Stimulated activated CD8-positive, alpha-beta memory T cell treated with anti-CD3 and anti-CD28 coated beads, Interleukin-15, amount 100 ng/mL, for 48 hours (primary cell): ENCODE results near the gene CAPN14.
A peak's percentile ranks its signal among the peaks of the same experiment; 100 is the strongest.

Source experiments
- DNase-seq, 2 donors: peaks; one replicate each; pipeline ENCODE4 v3.0.0-alpha.2; 2020; ENCODE audit warnings: low read depth in 2 of 2

CAPN14 gene

GRCh38 chr2:31141443-31142085 is 75.8 kb downstream of the CAPN14 start:
- no peak for DNase-seq

- DNase-seq = no peak
Observed at GRCh38 chr2:31140151-31140550, 77.2 kb downstream of the CAPN14 start.

DNA sequence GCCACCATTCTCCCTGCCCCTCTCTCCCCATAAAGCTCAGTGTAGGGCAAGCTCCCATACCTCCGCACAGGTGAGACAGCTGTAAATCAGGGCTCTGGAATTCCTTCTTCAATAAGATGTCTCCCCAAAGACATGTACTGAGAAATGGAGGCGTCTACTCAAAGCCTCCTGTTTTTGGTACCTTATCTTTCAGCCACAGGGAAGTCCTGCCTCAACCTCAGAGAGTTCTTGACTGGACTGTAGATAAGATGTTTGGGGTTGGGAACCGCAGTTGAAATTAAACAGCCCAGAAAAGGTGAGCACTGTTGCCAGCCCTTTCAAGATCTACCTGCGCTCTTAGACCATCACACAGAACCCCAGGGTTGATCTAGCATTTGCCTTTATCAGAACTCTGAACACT is 77.6 kb downstream of the CAPN14 start:
- no peak for DNase-seq

DNA sequence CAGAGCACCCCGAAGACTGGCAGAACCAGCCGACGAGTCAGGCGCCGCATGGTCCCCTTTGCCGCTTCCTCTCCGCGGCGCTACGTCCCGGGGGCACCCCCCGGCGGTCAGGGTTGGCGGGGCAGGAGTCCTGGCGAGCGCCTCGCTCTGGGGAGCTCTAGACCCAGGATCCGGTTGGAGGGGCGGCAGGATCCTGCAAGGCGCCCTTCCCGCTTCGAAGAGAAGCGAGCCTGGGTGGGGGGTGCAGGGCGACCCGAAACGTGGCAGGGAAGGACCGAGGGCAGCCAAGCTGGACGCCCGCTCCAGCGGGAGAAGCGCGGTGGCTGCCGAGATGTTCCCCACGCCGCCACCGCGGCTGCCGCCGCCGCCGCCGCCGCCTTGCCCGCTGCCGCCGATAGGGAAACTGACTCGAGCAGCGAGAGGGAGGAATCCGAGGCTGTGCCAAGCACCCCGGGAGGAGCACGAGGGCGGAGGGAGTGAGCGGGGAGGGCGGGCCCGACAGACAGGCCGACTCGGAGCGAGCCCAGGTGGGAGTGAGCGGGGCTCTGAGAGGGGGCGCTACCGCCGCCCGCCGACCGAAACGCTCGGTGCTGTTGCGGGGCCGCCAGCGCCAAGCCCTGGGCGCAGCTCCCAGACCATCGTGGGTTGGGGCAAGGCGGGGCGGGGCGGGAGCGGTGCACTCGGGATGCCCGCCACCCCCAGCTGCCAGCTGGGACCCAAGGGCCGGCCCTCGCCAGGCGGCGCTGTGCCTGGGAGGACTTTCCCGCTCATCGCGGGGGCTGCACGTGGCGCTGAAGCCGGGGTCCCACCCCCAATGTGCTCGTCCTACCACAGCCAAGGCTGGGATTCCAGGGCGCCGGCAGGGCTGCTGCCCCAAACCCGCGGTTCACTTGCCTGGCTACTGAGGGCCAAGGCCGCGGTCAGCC is 79.0 kb downstream of the CAPN14 start, which contains the start of gene GALNT14:
Gene GALNT14, minus strand, starts transcription at position 404 of the 926 bp plus-strand sequence. Its CDS starts 354 bp downstream, at position 50.
- DNase-seq = peak; percentile 35 to 36

DNA sequence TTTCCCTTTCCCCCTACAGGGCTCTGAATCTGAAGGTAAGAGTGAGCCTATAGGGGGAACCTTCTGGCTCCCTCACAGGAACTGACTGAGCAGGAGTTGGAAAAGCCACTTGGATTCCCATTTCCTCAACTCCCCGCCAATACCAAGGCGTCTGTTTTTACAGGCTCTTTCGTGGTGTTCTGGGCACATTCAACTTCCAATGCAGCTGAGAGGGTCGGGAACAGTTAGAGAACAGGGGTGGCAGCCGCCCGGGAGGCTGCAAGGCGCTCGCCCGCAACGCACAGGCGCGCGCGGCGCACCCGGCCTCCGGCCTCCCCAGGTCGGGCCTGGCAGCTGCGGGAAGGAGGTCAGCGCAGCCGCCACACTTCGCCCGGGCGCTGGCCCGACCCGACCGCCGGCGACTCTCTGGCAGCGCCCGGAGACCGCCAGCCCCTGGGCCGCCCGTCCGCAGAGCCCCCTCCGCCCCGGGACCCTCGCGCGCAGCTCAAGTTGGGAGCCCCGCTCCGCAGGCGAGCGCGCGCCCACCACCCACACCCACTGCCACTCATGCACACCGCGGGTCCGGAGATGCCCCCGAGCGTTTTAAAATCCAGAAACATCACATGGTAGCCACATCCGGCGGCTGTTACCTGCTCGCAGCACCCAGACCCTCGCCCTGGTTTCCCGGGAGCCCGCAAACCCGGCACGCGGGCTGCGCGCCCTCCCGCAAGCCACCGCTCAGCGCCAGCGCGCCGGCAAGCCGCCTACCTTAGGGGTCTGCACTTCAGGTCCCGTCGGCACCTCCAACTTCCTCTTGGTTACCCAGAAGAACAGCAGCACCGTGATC is 79.9 kb downstream of the CAPN14 start:
- DNase-seq = no peak

DNA sequence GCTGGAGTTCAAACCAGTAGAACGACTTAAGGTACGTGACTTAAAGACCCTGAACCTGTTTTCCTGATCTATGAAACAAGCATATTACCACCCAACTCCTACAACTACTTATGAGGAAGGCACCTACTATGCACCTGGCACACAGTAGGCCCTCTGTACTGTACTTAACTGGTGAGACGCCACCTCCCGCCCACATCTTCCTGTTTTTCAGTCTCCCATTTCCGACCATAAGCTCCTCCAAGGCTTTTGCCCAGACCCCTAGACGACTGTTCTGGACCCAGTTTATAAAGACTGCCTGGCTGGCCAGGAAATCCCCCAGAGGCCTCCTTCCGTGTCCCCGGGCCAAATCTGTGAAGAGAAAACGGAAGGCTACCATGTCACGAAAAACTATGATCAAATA is 80.6 kb downstream of the CAPN14 start:
- no peak for DNase-seq

DNA sequence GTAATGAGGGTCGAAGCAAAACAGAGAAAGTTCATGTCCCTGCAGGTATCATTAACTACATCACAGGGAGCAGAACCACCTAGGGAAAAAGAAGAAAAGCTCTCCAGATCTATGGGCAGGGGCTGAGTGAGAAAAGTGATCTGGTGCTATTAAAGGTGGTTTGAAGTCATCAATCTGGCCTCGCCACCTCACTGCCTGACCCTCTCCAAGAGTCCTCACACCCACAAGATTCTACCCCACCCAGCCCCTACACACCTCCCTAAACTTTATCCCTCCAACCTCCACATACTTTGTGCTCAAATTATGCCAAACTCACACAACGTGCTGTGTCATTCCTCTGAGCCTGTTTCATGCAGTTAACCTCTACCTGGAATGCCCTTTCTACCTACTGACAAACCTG is 81.3 kb downstream of the CAPN14 start:
- no peak for DNase-seq

DNA sequence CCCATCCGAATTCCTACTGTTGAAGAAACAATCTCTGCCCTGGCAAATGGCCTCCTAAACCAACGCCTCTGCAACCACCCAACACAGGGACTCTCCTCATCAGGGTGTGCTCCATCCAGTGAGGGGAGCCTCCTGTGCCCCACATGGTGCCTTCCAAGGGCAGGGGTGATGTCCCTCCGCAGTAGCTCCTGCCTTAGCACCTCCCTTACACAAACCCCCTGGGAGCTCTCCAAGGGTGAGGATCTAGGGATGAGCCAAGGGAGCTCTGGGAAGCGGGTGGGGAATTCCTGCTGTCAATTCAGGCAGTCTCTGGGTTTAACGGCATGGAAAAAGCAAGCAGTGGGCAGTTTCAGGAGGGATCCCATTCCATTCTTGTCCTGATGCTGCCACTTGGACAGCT is 82.8 kb downstream of the CAPN14 start:
- no peak for DNase-seq

GRCh38 chr2:31132786-31133185 is 84.5 kb downstream of the CAPN14 start:
- DNase-seq = no peak

GRCh38 chr2:31131871-31132270 is 85.4 kb downstream of the CAPN14 start:
- DNase-seq = no peak

GRCh38 chr2:31129375-31130171 is 87.7 kb downstream of the CAPN14 start:
- no peak for DNase-seq

- DNase-seq = no peak
Observed at GRCh38 chr2:31127931-31128330, 89.4 kb downstream of the CAPN14 start.

DNA sequence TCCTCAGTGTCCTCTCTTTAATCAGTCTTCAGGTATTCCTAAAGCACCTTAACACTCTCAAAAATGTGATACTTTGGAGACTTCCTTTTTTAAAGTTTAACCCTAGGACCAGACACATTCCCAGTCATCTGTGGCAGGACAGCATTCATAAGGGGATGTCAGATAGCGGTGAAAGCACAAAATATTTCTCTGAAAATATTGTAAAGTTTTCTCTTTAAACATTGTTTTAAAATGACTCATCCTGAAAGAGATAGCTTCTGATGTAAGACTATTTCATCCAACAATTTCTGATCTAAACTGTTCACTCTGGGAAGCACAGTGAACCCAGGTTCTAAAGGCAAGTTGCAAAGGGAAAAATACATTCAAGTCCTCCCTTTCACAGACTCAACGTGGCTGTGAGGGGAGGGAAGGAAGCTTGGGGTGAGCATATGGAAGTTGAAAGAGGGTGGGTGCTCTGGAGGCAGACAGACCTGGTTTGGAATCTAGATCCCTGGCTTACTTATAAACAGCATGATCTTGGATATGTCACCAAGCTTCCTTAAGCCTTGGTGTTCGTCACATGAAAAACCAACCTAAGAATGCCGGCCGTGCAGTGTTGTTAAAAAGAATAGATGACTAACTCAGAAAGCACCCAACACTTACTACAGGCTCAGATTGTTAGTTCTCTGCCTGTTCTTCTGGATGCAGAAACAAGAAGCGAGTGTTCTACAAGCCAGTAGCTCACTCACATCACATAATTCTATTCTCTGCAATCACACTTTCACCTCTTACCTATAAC is 91.2 kb downstream of the CAPN14 start:
- DNase-seq = no peak

DNA sequence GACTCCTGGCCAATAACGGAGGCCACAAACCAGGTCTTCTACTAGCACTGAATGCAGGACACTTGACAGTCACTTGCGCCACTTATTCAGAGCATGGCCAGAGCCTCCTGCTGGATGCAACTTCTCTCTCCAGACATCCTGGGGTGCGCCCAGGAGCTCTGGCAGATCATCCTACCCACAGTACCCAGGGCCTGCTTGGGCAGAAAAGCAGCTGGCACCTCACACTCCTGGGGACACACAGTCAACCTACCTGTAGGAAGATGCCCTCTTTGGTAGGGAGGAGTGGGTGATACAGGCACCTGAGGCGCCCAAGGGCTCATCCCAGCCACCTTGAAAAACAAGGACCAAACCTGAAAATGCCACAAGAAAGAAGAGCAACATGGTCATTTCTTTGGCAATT is 92.4 kb downstream of the CAPN14 start:
- DNase-seq = no peak
